Left kidney (tissue), 2 donors: ENCODE measurements around the gene LGALS1. TPM values are rescaled to one million over a fixed set of nuclear protein-coding genes. Genes with fewer than 3 reads are reported as not detected.
"Not testable (repeated sequence)": the region's sequence is repeated elsewhere in the genome, so short reads cannot be mapped to it uniquely, and the experiment has no call there.

Experiments used
- DNase-seq: peaks from one replicate; pipeline ENCODE4 v3.0.0-alpha.2; 2013
- polyA plus RNA-seq: library from polyadenylated mRNA; unstranded; fragments of 120-200 nt; gene quantifications from one replicate; pipeline ENCODE4 v1.2.1, GENCODE V29; 2013; ENCODE audit not compliant: insufficient read length

Gene LGALS1
- polyA plus RNA-seq, 1 donor: 326 TPM

DNA sequence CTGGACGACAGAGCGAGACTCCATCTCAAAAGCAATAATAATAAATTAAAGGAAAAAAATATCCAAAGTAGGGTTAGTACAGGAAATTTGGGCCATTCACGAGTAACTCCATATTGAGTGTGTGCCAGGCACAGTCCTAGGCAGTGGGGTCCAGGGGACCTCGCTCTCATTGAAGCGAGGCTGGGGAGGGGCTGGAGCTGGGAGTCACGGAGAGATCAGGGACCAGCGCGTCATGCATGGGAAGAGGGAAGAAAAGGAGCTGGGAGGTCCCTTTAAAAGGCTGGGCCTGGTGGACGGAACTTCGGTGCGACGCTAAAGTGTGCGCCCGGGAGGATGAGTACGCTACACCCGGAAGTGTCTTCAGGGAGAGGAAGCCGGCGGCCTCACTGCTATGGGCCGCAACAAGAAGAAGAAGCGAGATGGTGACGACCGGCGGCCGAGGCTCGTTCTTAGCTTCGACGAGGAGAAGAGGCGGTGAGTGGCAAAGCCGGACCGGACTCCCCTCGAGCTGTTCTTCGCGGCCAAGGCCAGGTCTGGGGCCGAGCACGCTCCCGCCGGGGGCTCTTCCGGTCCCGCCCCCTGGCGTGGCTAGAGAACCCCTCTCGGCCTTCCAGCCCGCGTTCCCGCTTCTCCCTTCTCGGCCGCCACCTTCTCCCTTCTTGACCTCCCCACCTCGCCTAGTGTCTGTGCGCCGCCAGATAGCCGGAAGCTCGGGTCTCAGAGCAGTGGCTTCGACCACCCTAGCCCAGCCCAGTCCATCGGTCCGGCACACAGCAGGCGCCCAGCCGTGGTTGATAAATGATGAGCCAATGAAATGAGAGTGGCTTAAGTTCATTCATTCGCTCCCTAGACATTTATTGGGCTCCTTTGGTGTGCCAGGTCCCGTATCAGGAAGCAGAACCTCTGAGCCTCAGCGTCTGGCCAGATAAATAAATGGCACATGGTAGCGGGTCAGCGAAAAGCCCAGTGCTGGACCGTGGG is 10.9 kb downstream of the LGALS1 start, which contains the start of gene NOL12:
NOL12 (plus strand) TSS at position 342 of the 981 bp plus-strand sequence; CDS start at position 392, 50 bp downstream.
- DNase-seq: peak; percentile 90

DNA sequence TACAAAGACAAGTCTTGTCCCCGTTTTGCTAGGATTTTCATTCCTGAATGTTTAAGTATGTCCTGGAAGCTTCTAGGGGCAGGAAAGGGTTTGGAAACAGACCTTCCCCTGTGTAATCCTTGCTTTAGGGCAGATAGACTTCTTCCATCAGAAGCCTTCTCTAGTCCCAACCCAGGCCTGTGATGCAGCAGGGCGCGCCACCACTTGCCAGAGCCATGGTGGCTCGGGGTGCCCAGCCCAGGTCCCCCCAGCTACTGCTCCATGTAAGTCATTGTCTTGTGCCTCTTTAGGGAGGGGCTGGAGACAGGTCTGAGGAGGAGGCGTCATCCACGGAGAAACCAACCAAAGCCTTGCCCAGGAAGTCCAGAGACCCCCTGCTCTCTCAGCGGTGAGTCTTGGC is 15.0 kb downstream of the LGALS1 start:
- DNase-seq: no peak

DNA sequence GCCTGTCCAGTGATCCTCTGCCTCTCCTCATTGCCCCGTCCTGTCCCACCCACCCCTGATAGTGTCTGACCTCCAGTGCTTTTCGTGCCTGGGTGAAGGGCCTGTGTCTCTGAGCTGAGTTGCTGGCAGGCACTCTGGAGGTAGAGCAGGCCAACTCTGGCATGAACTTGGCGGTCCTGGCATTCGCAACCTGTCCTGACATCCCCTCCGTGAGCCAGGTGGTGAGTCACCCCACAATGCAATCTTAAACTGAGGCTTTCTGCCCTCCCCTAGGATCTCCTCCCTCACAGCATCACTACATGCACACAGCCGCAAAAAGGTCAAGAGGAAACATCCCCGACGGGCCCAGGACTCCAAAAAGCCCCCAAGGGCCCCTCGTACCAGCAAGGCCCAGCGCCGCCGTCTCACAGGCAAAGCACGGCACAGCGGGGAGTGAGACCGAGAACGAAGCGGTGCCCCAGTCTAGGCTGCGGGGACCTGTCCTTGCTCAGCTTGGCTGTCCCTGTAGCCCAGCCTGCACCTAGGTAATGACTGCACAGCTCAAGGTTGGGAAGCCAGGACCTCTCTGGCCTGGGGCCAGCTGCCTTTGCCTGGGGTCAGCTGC is 15.6 kb downstream of the LGALS1 start:
- DNase-seq: no peak

DNA sequence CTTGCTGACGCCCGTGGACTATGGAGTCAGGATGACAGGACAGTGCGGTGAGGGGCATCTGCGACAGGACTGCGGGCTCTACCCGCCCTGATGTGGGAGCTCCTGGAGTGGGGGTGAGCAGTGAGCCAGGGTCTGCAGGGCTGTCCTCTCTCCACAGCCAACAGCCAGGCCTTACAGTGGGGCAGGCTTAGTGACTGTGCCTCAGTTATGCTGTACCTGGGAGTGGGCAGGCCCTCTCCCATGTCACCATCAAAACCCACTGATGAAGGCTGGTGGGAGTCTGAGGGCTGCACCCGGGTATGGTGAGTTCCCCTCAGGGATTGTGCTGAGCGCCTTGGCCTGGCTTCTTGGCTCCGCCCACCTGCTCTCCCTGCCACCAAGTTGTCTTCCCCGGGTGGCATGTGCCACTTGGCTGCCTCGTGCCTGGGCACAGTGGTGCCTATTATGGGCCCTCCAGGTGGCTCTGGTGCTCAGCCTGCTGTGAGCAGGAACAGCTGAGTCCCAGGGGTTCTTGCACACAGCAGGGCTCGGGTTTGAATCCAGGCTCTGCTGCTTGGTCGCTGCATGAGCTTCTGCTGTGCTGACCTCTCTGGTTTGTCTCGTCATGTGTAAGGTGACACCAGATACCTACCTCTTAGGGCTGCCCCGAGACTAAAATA is 17.3 kb downstream of the LGALS1 start:
- no peak for DNase-seq

DNA sequence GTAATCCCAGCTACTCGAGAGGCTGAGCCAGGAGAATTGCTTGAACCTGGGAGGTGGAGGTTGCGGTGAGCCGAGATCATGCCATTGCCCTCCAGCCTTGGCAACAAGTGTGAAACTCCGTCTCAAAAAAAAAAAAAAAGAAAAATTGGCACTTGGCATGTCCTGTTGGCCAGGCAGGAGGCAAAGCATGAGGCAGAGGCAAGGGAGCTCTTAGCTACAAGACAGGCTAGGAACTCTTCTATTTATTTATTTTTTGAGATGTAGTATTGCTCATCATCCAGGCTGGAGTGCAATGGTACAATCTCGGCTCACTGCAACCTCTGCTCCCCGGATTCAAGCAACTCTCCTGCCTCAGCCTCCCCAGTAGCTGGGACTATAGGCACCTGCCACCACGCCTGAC is 18.7 kb downstream of the LGALS1 start:
- not testable (repeated sequence) for DNase-seq

DNA sequence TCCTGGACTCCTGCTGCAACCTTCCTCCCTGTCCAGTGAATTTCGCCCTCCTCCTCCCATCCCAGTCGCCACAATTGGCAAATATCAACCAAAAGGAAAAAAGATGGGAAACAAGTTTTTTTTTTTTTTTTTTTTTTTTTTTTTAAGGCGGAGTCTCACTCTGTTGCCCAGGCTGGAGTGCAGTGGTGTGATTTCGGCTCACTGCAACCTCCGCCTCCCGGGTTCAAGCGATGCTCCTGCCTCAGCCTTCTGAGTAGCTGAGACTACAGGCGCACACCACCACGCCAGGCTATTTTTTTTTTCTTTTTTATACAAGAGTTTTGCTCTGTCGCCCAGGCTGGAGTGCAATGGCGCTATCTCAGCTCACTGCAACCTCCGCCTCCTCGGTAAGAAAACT is 20.8 kb downstream of the LGALS1 start:
- DNase-seq: not testable (repeated sequence)

DNA sequence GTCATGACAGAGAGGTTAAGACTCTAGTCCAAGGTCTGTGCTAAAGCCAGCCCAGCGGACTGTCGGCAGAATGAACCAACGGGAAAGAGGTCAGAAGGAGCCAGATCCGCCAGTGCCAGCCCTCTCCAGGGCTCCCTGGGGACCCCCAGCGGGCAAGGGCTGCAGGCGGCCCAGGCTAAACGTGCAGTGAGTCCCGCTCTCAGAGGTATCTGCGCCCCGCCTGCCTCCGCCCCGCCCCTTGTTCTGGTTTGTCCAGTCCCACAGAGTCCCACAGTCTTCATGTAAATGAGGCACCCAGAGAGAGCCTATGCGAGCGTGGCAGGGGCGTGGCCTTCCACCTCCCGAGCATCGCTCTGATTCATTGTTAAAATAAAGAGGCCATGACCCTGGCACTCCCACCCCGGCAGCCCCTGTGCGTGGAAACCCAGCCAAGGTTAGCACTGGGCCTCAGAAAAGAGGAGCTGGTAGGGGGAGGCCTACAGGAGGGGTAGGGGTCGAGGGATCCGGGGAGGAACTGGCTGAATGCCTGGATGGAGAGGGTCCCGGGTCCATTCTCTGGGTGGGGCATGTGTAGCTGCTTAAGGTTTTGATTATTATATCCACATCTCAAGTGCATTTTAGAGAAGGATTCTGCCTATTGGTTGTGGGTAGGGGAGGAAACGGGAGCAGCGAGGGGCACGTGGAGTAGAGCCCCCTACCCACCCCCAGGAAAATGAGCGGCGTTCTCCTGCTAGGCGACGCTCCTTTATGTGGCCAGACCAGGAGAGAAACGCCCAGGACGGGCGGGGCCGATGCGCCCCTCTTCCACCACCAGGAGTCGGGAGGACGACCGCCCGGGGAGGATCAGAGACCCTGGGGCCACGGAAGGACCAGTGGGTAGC is 21.5 kb downstream of the LGALS1 start, which contains the start of gene TRIOBP:
TRIOBP (plus strand) TSS at position 392 of the 881 bp plus-strand sequence. CDS start 4,318 bp downstream, outside the sequence.
- peak; percentile 94 for DNase-seq

DNA sequence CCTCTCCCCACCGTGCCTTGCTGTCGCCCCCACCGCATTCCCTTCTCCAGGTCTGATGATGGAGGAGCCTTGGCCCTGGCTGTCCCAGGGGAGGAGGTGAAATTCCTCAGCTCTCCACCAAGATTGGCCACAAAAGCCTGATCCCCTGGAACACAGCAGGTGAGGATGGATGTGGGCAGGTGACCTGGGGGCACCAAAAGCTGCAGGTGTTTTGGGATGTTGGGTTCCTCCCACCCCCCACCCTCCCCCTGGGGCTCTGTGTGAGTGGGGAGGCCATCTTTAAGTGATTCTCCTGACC is 22.1 kb downstream of the LGALS1 start:
- no peak for DNase-seq

DNA sequence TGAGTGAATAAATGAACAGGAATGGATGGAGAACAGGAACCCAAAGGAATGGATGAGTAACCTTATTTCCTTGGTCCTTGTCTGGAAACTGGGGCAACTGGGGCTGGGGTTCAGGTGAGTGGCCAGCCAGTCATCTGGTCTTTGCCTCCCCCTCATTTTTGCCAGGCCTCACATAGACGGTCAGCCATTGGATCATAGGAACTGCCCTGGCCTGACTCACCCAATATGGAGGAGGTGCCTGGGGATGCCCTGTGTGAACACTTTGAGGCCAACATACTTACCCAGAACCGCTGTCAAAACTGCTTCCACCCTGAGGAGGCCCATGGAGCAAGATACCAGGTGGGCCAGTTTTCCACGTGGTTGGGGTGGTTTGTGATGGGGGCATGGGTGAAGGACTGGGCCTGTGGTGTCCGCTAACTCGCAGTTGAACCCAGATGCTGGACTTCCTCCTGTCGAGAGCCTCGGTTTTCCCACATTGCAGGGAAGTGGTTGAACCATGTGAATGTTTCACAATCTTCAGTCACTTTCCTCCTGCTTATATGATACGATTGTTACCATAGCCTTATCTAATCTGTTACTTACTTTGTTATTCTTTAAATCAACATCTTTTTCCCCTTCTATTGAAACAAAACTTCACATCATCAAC is 25.8 kb downstream of the LGALS1 start:
- no peak for DNase-seq

DNA sequence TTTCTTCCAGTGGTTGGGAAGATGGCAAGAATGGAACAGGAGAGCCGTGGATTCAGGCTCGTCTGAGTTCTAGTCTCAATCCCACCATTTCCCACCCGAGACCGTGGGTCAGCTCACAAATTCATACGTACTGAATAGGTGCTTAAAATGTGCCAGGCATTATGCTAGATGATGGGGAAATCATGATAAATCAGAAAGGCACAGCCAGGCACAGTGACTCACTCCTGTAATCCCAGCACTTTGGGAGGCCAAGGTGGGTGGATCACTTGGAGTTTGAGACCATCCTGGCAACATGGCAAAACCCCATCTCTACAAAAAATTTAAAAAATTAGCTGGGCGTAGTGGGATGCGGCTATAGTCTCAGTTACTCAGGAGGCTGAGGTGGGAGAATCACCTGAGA is 28.5 kb downstream of the LGALS1 start:
- no peak for DNase-seq

DNA sequence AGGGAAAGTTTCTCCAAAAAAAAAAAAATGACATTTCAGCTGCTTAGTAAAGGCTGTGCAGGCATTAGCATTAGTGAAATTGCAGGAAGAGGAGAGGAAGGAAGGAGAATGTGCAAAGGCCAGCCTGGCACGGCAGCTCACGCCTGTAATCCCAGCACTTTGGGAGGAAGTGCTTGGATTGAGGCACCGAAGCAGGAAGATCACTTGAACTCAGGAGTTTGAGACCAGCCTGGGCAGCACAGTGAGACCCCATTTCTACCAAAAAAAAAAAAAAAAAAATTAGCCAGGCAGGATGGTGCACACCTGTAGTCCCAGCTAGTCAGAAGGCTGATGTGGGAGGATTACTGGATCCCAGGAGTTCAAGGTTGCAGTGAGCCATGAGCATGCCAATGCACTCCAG is 29.2 kb downstream of the LGALS1 start:
- no peak for DNase-seq

DNA sequence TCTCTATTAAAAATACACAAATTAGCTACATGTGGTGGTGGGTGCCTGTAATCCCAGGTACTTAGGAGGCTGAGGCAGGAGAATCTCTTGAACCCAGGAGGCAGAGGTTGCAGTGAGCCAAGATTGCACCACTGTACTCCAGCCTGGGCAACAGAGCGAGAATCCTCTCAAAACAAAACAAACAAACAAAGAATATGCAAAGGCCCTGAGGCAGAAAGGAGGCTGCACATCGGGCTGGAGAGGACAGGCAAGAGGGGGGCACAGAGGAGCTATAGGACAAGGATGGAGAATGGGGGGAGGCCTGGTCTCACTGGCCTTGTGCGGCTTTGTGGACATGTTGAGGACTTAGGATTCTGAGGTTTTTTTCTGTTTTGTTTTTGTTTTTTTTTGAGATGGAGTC is 29.8 kb downstream of the LGALS1 start:
- no peak for DNase-seq

DNA sequence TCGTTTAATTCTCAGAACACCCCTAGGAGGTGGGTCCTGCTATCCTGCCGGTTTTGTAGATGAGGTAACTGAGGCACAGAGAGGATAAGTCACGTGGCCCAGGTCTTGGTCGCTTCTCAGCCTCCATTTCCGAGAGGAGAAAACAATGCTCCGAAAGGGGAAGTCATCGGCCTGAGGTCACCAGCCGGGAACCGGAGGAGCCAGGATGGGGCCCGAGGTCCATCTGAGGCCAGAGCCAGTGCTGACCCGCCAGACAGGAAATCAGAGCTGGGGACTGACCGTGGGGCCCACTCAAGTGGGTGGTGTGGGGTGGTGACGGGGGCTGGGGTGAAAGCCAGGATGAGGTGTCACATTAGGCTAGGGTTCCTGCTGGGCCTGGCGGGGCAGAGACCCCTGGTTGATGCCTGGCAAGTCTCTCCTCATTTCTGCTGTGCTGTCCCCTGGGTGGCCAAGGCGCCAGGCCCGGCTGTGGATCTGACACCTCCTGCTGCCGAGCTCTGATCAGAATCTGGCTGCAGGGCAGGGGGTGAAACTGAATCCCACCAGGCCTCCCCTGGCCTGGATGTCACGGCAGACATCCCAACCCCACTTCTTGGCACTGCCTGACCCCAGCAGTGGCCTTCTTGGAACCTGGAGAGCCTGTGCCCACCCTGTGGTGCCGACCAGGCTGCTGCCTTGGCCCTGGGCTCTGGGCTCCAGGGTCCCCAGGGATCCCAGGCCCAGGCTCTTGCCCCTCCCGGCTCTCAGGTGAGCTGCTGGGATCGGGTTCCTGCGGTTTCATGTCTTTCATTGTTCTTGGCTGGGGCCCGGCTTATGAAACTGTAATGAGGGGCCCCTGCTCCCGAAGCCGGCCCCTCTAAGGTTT is 33.4 kb downstream of the LGALS1 start:
- no peak for DNase-seq

DNA sequence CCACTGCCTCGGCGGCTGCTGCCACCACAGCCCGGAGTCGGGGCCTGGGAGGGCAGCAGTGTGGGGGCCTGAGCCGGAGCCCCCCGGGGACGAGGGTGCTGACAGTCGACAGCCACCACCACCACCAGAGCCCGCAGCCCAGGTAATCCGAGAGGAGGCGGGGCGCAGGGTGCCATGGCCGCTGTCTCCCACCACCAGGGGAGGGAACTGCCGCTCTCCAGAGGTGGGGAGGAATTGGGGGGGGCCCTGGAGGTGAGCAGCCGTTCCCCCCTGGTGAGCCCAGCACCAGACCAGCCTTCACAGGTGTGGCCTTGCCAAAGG is 34.0 kb downstream of the LGALS1 start:
- no peak for DNase-seq

DNA sequence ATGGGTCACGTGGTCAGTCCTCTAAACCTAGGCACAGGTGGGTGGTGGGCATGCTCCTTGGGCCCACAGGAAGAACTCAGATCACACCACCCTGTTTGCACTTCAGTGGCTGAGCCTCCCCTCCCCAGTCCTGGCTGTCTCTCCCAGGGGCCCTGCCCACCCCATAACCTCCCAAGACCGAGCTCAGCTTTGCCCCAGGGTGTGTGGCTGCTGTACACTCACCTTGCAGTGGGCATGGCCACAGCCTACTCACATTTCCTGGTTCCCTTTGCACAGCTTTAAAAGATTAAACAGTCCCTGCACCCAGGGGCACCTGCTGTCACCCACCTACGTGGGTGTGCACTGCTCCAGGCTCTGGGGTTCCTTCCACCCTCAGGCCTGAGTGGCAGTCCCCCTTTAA is 35.2 kb downstream of the LGALS1 start:
- DNase-seq: no peak

DNA sequence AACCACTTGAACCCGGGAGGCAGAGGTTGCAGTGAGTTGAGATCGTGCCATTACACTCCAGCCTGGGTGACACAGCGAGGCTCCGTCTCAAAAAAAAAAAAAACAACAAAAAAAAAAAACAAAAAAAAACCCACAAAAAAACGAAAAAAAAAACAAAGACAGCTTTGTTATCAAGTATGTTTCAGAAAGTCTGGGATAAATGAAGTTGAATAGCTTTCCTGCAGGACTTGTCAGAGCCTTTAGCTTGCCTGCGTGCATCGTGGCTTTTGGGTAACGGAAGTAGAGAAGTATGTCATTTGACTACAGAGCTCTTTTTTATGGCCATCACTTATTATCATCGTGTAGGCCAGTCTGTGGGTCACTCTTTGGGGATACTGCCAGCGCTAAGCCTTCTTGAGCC is 36.1 kb downstream of the LGALS1 start:
- no peak for DNase-seq

DNA sequence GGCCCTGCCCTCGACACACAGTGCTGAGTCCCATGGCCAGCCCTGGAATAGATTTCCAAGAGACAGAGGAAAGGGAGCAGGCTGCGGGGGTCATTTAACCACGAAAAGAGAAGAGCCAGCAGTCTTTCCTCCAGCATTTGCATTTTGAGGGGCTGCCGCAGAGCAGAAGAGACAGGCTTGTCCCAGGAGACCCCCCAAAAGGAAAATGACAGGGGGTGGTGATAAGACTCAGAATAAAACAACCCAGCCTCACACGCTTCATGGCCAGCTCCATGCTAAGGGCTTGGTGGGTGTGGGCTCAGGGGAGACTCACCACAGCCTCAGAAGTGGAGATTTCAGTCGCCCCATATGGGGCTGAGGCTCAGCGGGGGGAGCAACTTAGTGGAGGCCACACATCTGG is 38.3 kb downstream of the LGALS1 start:
- no peak for DNase-seq

DNA sequence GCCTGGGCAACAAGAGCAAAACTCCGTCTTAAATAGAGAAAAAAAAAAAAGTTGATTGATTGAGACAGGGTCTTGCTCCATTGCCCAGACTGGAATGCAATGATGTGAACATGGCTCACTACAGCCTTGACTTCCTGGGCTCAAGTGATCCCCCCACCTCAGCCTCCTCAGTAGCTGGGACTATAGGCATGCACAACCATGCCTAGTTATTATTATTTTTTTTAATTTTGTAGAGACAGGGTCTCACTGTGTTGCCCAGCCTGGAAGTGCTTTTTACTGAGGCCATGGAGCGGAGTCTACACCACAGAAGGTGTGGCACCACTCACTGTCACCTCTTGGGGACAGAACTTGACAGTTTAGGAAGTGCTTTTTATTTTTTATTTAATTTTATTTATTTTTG is 39.2 kb downstream of the LGALS1 start:
- DNase-seq: no peak

DNA sequence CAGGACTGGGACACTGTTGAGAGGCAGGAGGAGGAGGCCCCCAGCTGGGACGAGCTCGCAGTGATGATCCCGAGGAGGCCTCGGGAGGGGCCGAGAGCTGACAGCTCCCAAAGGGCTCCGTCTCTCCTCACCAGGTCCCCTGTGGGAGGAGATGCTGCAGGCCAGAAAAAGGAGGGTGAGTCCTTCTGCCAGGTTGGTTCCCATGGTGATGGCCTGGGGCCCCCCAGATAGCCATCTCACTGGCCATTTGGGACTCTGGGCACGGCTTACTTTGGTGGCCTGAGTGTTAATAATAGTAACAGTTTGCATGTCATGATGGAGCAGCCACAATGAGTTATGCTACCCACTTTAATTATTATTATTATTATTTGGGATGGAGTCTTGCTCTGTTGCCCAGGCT is 40.3 kb downstream of the LGALS1 start:
- DNase-seq: no peak

DNA sequence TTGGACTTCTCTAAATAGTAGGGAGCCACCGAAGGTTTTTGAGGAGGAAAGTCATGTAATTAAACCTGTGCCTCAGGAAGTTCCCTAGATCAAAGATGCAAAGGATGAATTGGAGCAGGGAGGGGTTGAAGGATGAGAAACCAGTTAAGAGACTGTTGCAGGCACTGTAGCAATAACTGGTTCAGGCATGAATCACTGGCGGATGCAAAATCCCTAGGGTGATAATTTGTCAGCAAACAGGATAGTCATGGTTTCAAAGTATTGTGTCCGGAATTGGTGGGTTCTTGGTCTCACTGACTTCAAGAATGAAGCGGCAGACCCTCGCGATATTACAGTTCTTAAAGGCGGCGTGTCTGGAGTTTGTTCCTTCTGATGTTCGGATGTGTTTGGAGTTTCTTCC is 41.3 kb downstream of the LGALS1 start:
- no peak for DNase-seq

DNA sequence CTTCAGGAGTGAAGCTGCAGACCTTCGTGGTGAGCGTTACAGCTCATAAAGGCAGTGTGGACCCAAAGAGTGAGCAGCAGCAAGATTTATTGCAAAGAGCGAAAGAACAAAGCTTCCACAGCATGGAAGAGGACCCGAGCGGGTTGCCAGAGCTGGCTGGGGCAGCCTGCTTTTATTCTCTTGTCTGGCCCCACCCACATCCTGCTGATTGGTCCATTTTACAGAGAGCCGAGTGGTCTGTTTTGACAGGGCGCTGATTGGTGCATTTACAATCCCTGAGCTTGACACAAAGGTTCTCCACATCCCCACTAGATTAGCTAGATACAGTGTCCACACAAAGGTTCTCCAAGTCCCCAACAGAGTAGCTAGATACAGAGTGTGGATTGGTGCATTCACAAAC is 41.8 kb downstream of the LGALS1 start:
- not testable (repeated sequence) for DNase-seq
